ENCODE results near the gene GPR107. TPM values are rescaled to one million over a fixed set of nuclear protein-coding genes. Genes with fewer than 3 reads are reported as not detected.

GPR107 gene
- total RNA-seq, 4 donors from 2014 or later = 28.1 to 34.5 (median 32.9) TPM

- 91 to 92% methylated on average over 2 of the region's 2 CpGs for WGBS, 2 donors
- intact Hi-C loops (cut with DNase I; ENCODE audit: low total_unique reads) = no loop called here
- DNase-seq (ENCODE audit: low spot score in 2 of 2) = no peak
- no peak overlapping the region for H3K4me3 ChIP-seq (ENCODE audit: low read depth, poor library complexity, severe bottlenecking)
- TF ChIP-seq, protein P1, sequence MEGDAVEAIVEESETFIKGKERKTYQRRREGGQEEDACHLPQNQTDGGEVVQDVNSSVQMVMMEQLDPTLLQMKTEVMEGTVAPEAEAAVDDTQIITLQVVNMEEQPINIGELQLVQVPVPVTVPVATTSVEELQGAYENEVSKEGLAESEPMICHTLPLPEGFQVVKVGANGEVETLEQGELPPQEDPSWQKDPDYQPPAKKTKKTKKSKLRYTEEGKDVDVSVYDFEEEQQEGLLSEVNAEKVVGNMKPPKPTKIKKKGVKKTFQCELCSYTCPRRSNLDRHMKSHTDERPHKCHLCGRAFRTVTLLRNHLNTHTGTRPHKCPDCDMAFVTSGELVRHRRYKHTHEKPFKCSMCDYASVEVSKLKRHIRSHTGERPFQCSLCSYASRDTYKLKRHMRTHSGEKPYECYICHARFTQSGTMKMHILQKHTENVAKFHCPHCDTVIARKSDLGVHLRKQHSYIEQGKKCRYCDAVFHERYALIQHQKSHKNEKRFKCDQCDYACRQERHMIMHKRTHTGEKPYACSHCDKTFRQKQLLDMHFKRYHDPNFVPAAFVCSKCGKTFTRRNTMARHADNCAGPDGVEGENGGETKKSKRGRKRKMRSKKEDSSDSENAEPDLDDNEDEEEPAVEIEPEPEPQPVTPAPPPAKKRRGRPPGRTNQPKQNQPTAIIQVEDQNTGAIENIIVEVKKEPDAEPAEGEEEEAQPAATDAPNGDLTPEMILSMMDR (IDR thresholded peaks at IDR 0.05) = no peak
- TF ChIP-seq POLR2A (IDR thresholded peaks at IDR 0.05) = no peak
Observed at GRCh38 chr9:130026583-130027340, 26.9 kb upstream of the GPR107 start.

DNA sequence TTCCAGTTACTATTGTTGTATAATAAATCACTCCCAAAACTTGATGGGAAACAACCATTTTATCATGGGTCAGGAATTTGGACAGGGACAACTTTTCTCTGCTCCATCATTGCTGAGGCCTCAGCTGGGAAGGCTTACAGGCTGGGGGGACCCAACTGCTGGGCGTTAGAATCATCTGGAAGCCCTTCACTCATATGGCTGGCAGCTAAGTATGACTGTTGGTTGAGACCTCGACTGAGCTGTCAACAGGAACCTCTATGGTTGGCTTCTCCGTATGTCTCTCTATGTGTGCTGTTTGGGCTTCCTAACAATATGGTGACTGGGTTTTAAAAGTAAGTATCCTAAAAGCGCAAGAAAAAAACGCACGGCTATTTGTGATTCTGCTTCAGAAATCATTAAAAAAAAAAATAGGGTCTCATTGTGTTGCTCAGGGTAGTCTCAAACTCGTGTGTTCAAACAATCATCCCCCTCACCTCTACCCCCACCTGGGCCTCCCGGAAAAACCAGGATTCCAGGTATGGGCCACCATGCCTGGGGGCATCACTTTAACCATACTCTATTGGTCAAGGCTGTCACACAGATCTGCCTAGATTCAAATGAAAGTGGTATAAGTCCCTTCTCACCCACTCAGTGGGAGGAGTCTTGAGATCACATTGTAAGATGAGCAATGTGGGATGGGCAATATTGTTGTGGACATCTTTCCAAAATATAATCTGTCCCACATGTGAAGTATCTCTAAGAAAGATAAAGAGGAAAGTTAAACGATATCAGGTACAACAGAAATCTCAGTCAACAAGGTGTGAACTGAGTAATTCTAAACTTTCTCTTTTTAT is 26.0 kb upstream of the GPR107 start:
- TF ChIP-seq, protein P1 (IDR thresholded peaks at IDR 0.05) = no peak
- no peak for TF ChIP-seq POLR2A (IDR thresholded peaks at IDR 0.05)
- no peak for DNase-seq (ENCODE audit: low spot score in 2 of 2)
- WGBS, 2 donors = 77 to 83% methylated on average over 9 of the region's 9 CpGs
- intact Hi-C loops (cut with DNase I; ENCODE audit: low total_unique reads) = no loop called here
- H3K4me3 ChIP-seq (ENCODE audit: low read depth, poor library complexity, severe bottlenecking) = no peak overlapping the region

- 40 to 43% methylated on average over 6 of the region's 6 CpGs for WGBS, 2 donors
- DNase-seq (ENCODE audit: low spot score in 2 of 2) = no peak
- intact Hi-C loops (cut with DNase I; ENCODE audit: low total_unique reads) = no loop called here
- TF ChIP-seq POLR2A (IDR thresholded peaks at IDR 0.05) = no peak
- TF ChIP-seq, protein P1 (IDR thresholded peaks at IDR 0.05) = no peak
- no peak overlapping the region for H3K4me3 ChIP-seq (ENCODE audit: low read depth, poor library complexity, severe bottlenecking)
Observed at GRCh38 chr9:130028493-130029222, 25.0 kb upstream of the GPR107 start.

DNA sequence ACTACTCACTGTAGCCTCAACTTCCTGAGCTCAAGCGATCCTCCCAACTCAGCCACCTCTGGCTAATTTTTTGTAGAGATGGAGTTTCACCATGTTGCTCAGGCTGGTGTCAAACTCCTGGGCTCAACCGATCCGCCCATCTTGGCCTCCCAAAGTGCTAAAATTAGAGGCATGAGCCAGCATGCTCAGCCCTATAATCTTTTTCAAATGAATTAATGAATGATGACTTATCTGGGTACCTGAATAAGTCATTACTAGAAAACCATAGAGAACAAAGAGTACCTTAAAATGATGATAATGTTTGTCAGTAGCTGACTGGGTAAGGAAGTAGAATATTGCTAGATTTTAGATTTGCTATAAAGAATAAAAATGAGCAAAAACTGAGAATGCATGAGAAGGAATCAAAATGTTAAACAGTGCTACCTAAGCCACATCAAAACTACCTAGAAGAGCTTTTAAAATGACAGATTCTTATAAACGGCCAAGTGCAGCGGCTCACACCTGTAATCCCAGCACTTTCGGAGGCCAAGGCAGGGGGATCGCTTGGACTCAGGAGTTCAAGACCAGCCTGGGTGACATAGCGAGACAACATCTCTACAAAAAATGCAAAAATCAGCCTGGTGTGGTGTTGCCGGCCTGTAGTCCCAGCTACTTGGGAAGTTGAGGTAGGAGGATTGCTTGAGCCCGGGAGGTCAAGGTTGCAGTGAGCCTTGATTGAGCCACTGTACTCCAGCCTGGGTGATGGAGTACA is 24.3 kb upstream of the GPR107 start:
- WGBS, 2 donors = 76 to 79% methylated on average over 10 of the region's 10 CpGs
- intact Hi-C loops (cut with DNase I; ENCODE audit: low total_unique reads) = no loop called here
- H3K4me3 ChIP-seq (ENCODE audit: low read depth, poor library complexity, severe bottlenecking) = no peak overlapping the region
- DNase-seq (ENCODE audit: low spot score in 2 of 2) = no peak
- TF ChIP-seq, protein P1 (IDR thresholded peaks at IDR 0.05) = no peak
- no peak for TF ChIP-seq POLR2A (IDR thresholded peaks at IDR 0.05)

GRCh38 chr9:130030651-130031127 is 23.0 kb upstream of the GPR107 start:
- 48 to 58% methylated on average over 3 of the region's 3 CpGs for WGBS, 2 donors
- no peak for DNase-seq (ENCODE audit: low spot score in 2 of 2)
- intact Hi-C loops (cut with DNase I; ENCODE audit: low total_unique reads) = no loop called here
- TF ChIP-seq POLR2A (IDR thresholded peaks at IDR 0.05) = no peak
- TF ChIP-seq, protein P1 (IDR thresholded peaks at IDR 0.05) = no peak
- no peak overlapping the region for H3K4me3 ChIP-seq (ENCODE audit: low read depth, poor library complexity, severe bottlenecking)

All from lower leg skin (tissue), 4 donors.